WERI-Rb-1 (cell line): ENCODE measurements around the gene MFSD6.

Experiments used
- DNase-seq: peaks from one replicate; pipeline ENCODE4 v3.0.0-alpha.2; 2020
- H3K27ac ChIP-seq: fragments of 250-450 bp; sonication (Bioruptor Pico); 2 replicates; pipeline ENCODE4 v1.5.1; 2020; ENCODE audit warnings: mild to moderate bottlenecking, moderate library complexity
- H3K27me3 ChIP-seq: fragments of 250-450 bp; sonication (Bioruptor Pico); 2 replicates; pipeline ENCODE4 v1.5.1; 2021; ENCODE audit warnings: mild to moderate bottlenecking, low read depth, moderate library complexity; ENCODE audit not compliant: insufficient read depth, severe bottlenecking
- H3K36me3 ChIP-seq: fragments of 250-450 bp; sonication (Bioruptor Pico); 2 replicates; pipeline ENCODE4 v1.5.1; 2020; ENCODE audit warnings: mild to moderate bottlenecking, moderate library complexity
- H3K4me3 ChIP-seq: 2 replicates; pipeline ENCODE4 v1.5.1; 2011; ENCODE audit warnings: low read depth, mild to moderate bottlenecking, control low read depth, low read length
- H3K9me3 ChIP-seq: fragments of 250-450 bp; sonication (Bioruptor Pico); 2 replicates; pipeline ENCODE4 v1.5.1; 2021; ENCODE audit warnings: mild to moderate bottlenecking, moderate library complexity; ENCODE audit not compliant: severe bottlenecking
- TF ChIP-seq, protein P1 (sequence below): IDR thresholded peaks from 2 replicates; pipeline ENCODE4 v1.5.1; 2011; ENCODE audit warnings: low read depth, mild to moderate bottlenecking, control low read depth, inconsistent platforms, low read length

The MFSD6 gene

DNA sequence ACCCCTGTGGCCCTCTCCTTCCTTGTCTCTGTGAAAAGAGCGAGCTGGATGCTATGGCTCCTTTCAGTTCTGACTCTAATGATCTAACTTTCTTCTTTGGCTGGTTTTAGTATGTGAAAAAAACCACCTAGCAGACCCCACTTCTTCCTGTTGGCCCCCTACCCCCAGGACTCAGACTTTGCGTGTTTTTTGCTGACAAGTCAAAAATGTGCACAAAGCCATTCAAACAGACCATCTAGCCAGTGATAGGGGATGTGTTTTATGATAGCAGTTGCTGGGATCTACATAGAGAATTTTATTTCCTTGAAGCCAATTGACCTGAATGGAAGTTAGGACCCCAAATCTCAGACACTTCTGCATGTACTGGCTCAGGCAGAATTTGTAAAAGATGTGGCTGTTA lies 49.1 kb downstream of the MFSD6 start:
- no peak for DNase-seq
- Histone ChIP-seq H3K4me3 (no peak overlapping the region), H3K27ac (no peak overlapping the region), H3K9me3 (no peaks in the 10 kb centered on the region), H3K27me3 (no peaks in the 10 kb centered on the region), H3K36me3 (peaks cover 2% of the 10 kb centered on the region; the same call in 1 of the 2 replicates)
- TF ChIP-seq, protein P1, sequence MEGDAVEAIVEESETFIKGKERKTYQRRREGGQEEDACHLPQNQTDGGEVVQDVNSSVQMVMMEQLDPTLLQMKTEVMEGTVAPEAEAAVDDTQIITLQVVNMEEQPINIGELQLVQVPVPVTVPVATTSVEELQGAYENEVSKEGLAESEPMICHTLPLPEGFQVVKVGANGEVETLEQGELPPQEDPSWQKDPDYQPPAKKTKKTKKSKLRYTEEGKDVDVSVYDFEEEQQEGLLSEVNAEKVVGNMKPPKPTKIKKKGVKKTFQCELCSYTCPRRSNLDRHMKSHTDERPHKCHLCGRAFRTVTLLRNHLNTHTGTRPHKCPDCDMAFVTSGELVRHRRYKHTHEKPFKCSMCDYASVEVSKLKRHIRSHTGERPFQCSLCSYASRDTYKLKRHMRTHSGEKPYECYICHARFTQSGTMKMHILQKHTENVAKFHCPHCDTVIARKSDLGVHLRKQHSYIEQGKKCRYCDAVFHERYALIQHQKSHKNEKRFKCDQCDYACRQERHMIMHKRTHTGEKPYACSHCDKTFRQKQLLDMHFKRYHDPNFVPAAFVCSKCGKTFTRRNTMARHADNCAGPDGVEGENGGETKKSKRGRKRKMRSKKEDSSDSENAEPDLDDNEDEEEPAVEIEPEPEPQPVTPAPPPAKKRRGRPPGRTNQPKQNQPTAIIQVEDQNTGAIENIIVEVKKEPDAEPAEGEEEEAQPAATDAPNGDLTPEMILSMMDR = no peak

DNA sequence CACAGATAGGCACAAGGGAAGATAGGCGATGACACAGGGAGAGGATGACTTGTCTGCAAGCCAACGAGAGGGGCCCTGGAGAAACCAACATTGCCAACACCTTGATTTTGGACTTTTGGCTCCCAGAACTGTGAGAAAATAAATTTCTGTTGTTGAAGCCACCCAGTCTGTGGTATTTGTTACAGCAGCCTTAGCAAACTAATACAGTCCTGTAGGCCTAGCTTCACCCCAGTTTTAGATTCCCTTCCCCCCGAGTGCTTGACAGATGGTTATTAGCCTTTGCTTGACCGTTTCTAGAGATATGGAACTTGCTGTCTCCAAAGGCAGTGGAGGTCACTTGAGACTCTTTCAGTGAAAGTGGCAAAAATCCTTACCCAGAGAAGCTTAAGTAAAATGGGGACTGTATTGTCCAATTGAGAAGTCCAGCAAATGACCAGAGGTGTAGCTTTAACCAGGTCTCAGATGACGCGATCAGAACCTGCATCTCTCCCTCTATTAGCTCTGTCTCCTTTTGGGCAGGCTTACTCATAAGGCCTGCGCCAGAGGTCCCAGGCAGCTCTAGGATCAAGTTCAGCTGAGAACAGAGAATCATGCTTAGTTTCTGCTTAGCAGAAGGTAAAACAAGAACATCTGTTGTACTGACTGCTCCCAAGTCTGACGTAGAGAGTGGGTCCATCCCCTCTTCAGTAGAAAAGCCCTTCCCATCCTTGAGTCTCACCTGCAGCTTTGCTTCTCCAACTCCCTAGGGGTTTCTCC lies 50.4 kb downstream of the MFSD6 start:
- Histone ChIP-seq H3K27me3 (no peaks in the 10 kb centered on the region), H3K4me3 (no peak overlapping the region), H3K36me3 (peaks cover 2% of the 10 kb centered on the region; the same call in 1 of the 2 replicates), H3K9me3 (no peaks in the 10 kb centered on the region), H3K27ac (no peak overlapping the region)
- no peak for DNase-seq
- TF ChIP-seq, protein P1 = no peak

DNA sequence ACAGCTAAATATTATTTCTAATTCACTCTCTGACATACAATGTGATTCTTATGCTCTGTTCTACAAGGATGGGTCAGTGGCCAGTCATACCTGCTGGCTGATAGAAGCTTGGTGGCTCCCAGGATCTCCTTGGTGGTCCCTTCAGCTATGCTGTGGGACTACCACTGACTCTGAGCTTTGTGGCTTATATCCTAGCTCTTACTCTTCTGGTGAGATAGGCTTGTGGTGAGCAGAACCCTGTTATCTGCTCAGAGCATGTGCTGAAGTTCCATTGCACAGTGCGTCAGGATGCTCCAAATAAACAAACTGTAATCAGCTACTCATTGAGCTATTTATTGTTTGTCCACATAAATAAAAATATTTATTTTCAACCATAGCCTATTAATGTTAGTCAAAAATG lies 51.7 kb downstream of the MFSD6 start:
- no peak for DNase-seq
- TF ChIP-seq, protein P1 = no peak
- Histone ChIP-seq H3K27ac (no peak overlapping the region), H3K27me3 (no peaks in the 10 kb centered on the region), H3K4me3 (no peak overlapping the region), H3K9me3 (no peaks in the 10 kb centered on the region), H3K36me3 (peaks cover 2% of the 10 kb centered on the region; the same call in 1 of the 2 replicates)

DNA sequence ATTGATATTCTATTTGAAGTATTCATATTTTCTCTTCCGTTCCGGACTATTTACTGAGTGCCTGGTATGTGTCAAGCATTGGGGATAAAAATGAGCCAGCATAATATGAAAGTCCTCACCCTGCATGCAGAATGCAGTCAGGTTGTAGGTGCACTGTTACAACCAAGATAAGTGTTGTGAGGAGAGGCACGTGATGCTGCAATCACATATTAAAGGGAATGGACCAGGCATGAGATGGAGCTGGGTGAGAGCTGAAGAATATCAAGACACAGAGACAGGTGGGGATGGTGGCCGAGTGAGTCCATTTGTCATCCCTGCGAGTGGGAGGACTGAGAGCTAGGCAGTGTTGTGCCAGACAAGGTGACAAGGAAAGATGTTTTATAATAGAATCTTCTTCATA lies 52.3 kb downstream of the MFSD6 start:
- no peak for DNase-seq
- Histone ChIP-seq H3K9me3 (no peaks in the 10 kb centered on the region), H3K27ac (no peak overlapping the region), H3K27me3 (no peaks in the 10 kb centered on the region), H3K36me3 (peaks cover 2% of the 10 kb centered on the region; the same call in 1 of the 2 replicates), H3K4me3 (no peak overlapping the region)
- TF ChIP-seq, protein P1 = no peak

DNA sequence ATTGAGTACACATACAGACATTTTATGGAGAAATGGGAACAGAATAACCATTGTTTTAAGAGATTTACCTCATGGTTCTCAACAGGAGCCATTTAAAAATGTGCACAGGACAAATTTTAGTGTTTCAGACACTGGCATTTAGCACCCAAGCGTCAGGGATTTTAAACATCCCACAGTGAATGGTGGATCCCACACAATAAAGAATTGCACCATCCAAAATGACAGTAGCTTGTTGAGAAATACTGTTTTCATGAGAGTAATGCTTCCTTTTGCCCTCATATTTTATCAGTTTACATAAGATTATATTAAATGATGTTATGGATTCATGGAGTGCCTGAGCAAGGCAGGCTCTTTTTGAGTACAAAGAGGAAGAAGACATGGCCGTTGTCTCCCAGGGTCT lies 54.0 kb downstream of the MFSD6 start:
- no peaks in the 10 kb centered on the region for H3K27me3 ChIP-seq
- DNase-seq = no peak
- no peak overlapping the region for H3K27ac ChIP-seq
- no peak overlapping the region for H3K4me3 ChIP-seq
- no peaks in the 10 kb centered on the region for H3K9me3 ChIP-seq
- TF ChIP-seq, protein P1 = no peak
- H3K36me3 ChIP-seq = no peaks in the 10 kb centered on the region

DNA sequence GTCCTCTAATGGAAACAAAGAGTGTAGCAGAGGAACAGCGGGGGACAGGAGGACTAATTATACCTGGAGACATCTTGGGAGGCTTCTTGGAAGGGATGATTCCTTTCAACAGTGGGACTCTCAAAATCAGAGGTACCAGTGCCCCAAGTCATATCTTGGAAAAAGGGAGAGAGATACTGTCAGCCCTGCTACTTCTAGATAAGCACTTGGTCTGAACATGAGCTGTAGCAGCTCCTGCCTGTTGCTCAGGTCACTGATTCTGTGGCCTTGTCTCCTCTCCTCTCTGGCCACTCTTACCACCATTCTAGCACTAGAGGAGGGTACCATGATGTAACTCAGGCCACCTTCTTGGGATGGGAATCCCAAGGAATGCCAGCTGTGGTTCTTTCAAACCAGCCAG lies 54.5 kb downstream of the MFSD6 start:
- no peaks in the 10 kb centered on the region for H3K27me3 ChIP-seq
- H3K4me3 ChIP-seq = no peak overlapping the region
- no peaks in the 10 kb centered on the region for H3K9me3 ChIP-seq
- H3K27ac ChIP-seq = no peak overlapping the region
- TF ChIP-seq, protein P1 = no peak
- H3K36me3 ChIP-seq = no peaks in the 10 kb centered on the region
- no peak for DNase-seq
